AG09319 (cell line): ENCODE measurements around the gene GPR132.
"Not testable (repeated sequence)": the region's sequence is repeated elsewhere in the genome, so short reads cannot be mapped to it uniquely, and the experiment has no call there.

Experiments used
- DNase-seq: peaks from one replicate; pipeline ENCODE4 v3.0.0-alpha.2; 2010; ENCODE audit warnings: low read depth; ENCODE audit errors: extremely low read depth
- CTCF ChIP-seq: IDR thresholded peaks from 2 replicates; pipeline ENCODE4 v1.5.1; 2011; ENCODE audit warnings: low read depth, mild to moderate bottlenecking, inconsistent platforms, low read length, moderate library complexity

Gene GPR132

GRCh38 chr14:105030836-105031396 lies 34.3 kb downstream of the GPR132 start:
- no peak for DNase-seq
- TF ChIP-seq CTCF, result no peak

GRCh38 chr14:105030194-105030593 lies 35.0 kb downstream of the GPR132 start:
- no peak for TF ChIP-seq CTCF
- DNase-seq, result no peak

- no peak for DNase-seq
- TF ChIP-seq CTCF, result no peak
Observed at GRCh38 chr14:105029402-105029801, 35.8 kb downstream of the GPR132 start.

- no peak for DNase-seq
- no peak for TF ChIP-seq CTCF
Observed at GRCh38 chr14:105028251-105028927, 36.8 kb downstream of the GPR132 start.

GRCh38 chr14:105027718-105028117 lies 37.5 kb downstream of the GPR132 start:
- not testable (repeated sequence) for DNase-seq

- TF ChIP-seq CTCF, result no peak
- DNase-seq, result no peak
Observed at GRCh38 chr14:105026802-105027563, 38.2 kb downstream of the GPR132 start.

GRCh38 chr14:105026033-105026785 lies 39.0 kb downstream of the GPR132 start:
- DNase-seq, result no peak
- TF ChIP-seq CTCF, result no peak
